Measurements from ENCODE around the gene DOCK3.

GRCh38 chr3:51146781-51147180 lies 472.1 kb downstream of the DOCK3 start:
- TF ChIP-seq CTCF (IDR thresholded peaks at IDR 0.05; ENCODE audit: low read depth, low read length, missing input control) (no peak), FOXA1 (IDR thresholded peaks at IDR 0.05) (no peak), RAD21 (IDR thresholded peaks at IDR 0.05) (no peak), SP1 (IDR thresholded peaks at IDR 0.05) (no peak), GABPA (IDR thresholded peaks at IDR 0.05 in 1 of 2, conservative IDR thresholded peaks at IDR 0.05 in 1 of 2) (no peak)

All from liver (tissue), 3 donors.